ENCODE measurements around the gene LIMCH1.

DNA sequence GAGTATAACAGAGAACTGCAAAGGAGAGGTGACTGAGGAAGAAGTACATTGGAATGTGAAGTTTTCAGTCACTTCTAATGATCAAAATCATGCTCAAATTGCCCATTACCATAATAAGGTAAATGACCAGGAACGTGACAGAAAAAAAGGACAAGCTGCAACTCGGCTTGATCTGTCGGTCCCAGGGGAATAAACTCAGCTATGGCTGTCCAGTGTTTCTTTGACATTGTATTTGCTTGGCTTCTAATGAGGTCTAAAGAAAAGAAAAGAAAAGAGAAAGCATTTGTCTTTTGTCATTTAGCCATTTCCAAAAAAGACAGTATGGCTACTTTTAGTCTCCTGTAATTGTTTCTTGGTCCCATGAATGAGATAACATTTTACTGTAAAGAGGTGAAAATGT is 185.3 kb downstream of the LIMCH1 start:
- TF ChIP-seq, protein P1, sequence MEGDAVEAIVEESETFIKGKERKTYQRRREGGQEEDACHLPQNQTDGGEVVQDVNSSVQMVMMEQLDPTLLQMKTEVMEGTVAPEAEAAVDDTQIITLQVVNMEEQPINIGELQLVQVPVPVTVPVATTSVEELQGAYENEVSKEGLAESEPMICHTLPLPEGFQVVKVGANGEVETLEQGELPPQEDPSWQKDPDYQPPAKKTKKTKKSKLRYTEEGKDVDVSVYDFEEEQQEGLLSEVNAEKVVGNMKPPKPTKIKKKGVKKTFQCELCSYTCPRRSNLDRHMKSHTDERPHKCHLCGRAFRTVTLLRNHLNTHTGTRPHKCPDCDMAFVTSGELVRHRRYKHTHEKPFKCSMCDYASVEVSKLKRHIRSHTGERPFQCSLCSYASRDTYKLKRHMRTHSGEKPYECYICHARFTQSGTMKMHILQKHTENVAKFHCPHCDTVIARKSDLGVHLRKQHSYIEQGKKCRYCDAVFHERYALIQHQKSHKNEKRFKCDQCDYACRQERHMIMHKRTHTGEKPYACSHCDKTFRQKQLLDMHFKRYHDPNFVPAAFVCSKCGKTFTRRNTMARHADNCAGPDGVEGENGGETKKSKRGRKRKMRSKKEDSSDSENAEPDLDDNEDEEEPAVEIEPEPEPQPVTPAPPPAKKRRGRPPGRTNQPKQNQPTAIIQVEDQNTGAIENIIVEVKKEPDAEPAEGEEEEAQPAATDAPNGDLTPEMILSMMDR (IDR thresholded peaks at IDR 0.05; ENCODE audit: low read depth, low read length, poor library complexity, severe bottlenecking): no peak
- no peak for TF ChIP-seq EZH2phosphoT487 (IDR thresholded peaks at IDR 0.05; ENCODE audit: borderline replicate concordance, low read length)

Data from DOHH2 (cell line).